DOHH2 (cell line): ENCODE results near the gene EPC1.

Source experiments
- H3F3A ChIP-seq: fragments of 200-600 bp; sonication (generic), shearing (Covaris generic); 2 replicates; pipeline ENCODE4 v1.6.0; 2016; ENCODE audit warnings: antibody characterized with exemption, mild to moderate bottlenecking; ENCODE audit not compliant: control insufficient read depth, insufficient read depth
- H3K27ac ChIP-seq: fragments of 200-600 bp; sonication (generic); 2 replicates; pipeline ENCODE4 v1.5.1; 2014; ENCODE audit warnings: low read depth, mild to moderate bottlenecking, low read length, moderate library complexity
- H3K27me3 ChIP-seq: fragments of 200-600 bp; sonication (generic); 2 replicates; pipeline ENCODE4 v1.6.1; 2014; ENCODE audit warnings: mild to moderate bottlenecking, low read length, mixed read lengths; ENCODE audit not compliant: control insufficient read depth
- H3K36me3 ChIP-seq: fragments of 200-600 bp; sonication (generic); 2 replicates; pipeline ENCODE4 v1.6.1; 2014; ENCODE audit warnings: mild to moderate bottlenecking, low read length, moderate library complexity, mixed read lengths; ENCODE audit not compliant: control insufficient read depth
- H3K4me1 ChIP-seq: fragments of 200-600 bp; sonication (generic); 2 replicates; pipeline ENCODE4 v1.6.1; 2014; ENCODE audit warnings: mild to moderate bottlenecking, low read length, mixed read lengths; ENCODE audit not compliant: control insufficient read depth
- H3K4me2 ChIP-seq: fragments of 200-600 bp; sonication (generic); 2 replicates; pipeline ENCODE4 v1.6.0; 2014; ENCODE audit warnings: mild to moderate bottlenecking, low read length, moderate library complexity
- H3K4me3 ChIP-seq: fragments of 200-600 bp; sonication (generic); 2 replicates; pipeline ENCODE4 v1.5.1; 2014; ENCODE audit warnings: mild to moderate bottlenecking, low read length, mixed read lengths
- H3K79me2 ChIP-seq: fragments of 200-600 bp; sonication (generic); 2 replicates; pipeline ENCODE4 v1.6.1; 2014; ENCODE audit warnings: mild to moderate bottlenecking, low read length, mixed read lengths; ENCODE audit not compliant: control insufficient read depth
- H3K9me2 ChIP-seq: fragments of 200-600 bp; sonication (generic); replicated peaks from 2 replicates; pipeline ENCODE4 v1.6.1; 2014; ENCODE audit warnings: mild to moderate bottlenecking, low read length, mixed read lengths; ENCODE audit not compliant: control insufficient read depth
- H3K9me3 ChIP-seq: fragments of 200-600 bp; sonication (generic); 2 replicates; pipeline ENCODE4 v1.6.1; 2014; ENCODE audit warnings: antibody characterized with exemption, low read length, mixed read lengths; ENCODE audit not compliant: control insufficient read depth, insufficient read depth
- H4K20me1 ChIP-seq: fragments of 200-600 bp; sonication (generic); 2 replicates; pipeline ENCODE4 v1.6.0; 2014; ENCODE audit warnings: low read depth, mild to moderate bottlenecking, antibody characterized with exemption, low read length, moderate library complexity; ENCODE audit not compliant: control insufficient read depth, insufficient read depth
- EZH2phosphoT487 ChIP-seq: fragments of 200-600 bp; sonication (generic); IDR thresholded peaks from 2 replicates; pipeline ENCODE4 v1.6.1; 2017; ENCODE audit warnings: borderline replicate concordance, mild to moderate bottlenecking, antibody characterized with exemption, low read length, moderate library complexity, mixed read lengths
- TF ChIP-seq, protein P1 (sequence below): fragments of 200-600 bp; sonication (generic); IDR thresholded peaks from one replicate; pipeline ENCODE4 v1.5.1; 2014; ENCODE audit warnings: antibody characterized with exemption, mild to moderate bottlenecking, low read depth, low read length; ENCODE audit not compliant: poor library complexity, severe bottlenecking

Gene EPC1

DNA sequence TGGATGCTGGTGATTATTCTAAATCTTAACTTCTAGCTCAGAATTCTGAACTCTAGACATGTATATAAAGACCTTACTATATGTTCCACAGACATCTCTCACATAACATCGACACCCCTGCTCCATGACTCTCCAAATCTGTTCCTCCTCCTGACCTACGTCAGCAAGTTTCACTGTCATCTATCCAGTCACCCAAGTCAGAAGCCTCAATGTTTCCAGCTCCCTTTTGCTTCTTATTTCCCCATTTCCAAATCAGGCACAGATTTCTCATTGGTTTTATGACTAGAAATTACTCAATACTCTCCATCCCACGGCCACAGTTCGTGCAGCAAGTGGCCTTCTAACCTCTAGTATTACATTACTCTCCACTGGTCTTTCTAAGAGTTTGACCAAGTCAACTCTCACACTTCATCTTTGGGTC, 28.5 kb downstream of the EPC1 start:
- peaks cover 13% of the 10 kb centered on the region for H3F3A ChIP-seq
- peak overlapping the region; percentile 61 for H3K4me3 ChIP-seq
- H3K9me2 ChIP-seq, result no peaks in the 10 kb centered on the region
- H3K36me3 ChIP-seq, result peaks cover 20% of the 10 kb centered on the region
- peaks cover 96% of the 10 kb centered on the region for H3K4me1 ChIP-seq
- peak overlapping the region; percentile 82 for H3K27ac ChIP-seq
- no peaks in the 10 kb centered on the region for H3K27me3 ChIP-seq
- TF ChIP-seq, protein P1, sequence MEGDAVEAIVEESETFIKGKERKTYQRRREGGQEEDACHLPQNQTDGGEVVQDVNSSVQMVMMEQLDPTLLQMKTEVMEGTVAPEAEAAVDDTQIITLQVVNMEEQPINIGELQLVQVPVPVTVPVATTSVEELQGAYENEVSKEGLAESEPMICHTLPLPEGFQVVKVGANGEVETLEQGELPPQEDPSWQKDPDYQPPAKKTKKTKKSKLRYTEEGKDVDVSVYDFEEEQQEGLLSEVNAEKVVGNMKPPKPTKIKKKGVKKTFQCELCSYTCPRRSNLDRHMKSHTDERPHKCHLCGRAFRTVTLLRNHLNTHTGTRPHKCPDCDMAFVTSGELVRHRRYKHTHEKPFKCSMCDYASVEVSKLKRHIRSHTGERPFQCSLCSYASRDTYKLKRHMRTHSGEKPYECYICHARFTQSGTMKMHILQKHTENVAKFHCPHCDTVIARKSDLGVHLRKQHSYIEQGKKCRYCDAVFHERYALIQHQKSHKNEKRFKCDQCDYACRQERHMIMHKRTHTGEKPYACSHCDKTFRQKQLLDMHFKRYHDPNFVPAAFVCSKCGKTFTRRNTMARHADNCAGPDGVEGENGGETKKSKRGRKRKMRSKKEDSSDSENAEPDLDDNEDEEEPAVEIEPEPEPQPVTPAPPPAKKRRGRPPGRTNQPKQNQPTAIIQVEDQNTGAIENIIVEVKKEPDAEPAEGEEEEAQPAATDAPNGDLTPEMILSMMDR, result no peak
- TF ChIP-seq EZH2phosphoT487, result no peak
- H3K4me2 ChIP-seq, result peak overlapping the region; percentile 84
- H3K9me3 ChIP-seq, result no peaks in the 10 kb centered on the region
- H3K79me2 ChIP-seq, result peaks cover 99% of the 10 kb centered on the region
- H4K20me1 ChIP-seq, result peaks cover 9% of the 10 kb centered on the region; the same call in 1 of the 2 replicates

DNA sequence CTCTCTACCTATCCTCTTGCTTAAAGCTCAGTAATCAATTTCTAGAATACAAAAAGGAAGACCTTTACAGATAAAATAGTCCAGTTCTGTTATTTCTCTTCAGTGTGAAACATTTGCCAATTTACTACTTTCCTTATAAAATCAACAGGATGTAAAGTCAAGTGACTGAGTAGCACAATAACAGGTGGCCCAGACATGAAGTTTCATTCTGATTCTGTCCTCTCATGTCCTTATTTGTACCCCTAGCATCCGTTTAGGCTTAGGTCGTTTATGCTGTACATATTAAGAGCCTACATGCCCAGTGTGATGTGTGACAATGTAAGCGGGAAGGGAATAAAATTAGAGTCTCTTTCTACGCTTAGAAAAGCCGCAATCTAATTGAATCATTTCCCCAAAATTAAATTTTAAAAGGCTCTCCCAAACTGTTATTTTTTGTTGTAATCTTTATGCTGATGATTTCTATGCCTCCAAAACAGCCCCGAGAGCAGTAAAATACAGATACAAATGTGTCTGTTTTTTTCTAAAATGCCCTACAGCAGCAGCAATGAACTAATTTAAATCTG, 29.1 kb downstream of the EPC1 start:
- no peak for TF ChIP-seq EZH2phosphoT487
- TF ChIP-seq, protein P1, result no peak
- peak overlapping the region; percentile 84 for H3K4me2 ChIP-seq
- peaks cover 13% of the 10 kb centered on the region for H3F3A ChIP-seq
- no peaks in the 10 kb centered on the region for H3K9me2 ChIP-seq
- H3K27me3 ChIP-seq, result no peaks in the 10 kb centered on the region
- peak overlapping the region; percentile 61 for H3K4me3 ChIP-seq
- H3K79me2 ChIP-seq, result peaks cover 99% of the 10 kb centered on the region
- H4K20me1 ChIP-seq, result peaks cover 9% of the 10 kb centered on the region; the same call in 1 of the 2 replicates
- no peaks in the 10 kb centered on the region for H3K9me3 ChIP-seq
- peak overlapping the region; percentile 82 for H3K27ac ChIP-seq
- H3K36me3 ChIP-seq, result peaks cover 23% of the 10 kb centered on the region
- peaks cover 96% of the 10 kb centered on the region for H3K4me1 ChIP-seq

DNA sequence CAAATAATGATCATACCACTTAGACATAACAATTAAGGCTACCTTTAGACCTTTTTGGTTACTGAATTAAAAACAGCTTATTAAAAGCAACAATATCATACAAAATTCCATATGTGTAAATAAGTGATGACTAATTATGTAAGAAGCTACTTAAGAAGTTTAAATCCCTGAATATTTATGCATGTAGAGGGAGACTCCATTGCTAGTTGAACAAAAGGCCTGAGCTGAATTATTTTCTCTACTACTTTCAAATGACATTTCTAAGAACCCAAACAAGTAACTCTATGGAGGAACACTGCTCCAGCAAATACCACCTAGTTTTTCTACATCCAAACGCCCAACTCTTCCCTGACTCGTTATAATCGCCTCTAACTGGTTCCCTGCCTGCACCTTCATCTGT, 31.5 kb downstream of the EPC1 start:
- H3K27me3 ChIP-seq, result no peaks in the 10 kb centered on the region
- peaks cover 33% of the 10 kb centered on the region for H3K36me3 ChIP-seq
- H3K4me3 ChIP-seq, result no peak overlapping the region
- H3K79me2 ChIP-seq, result peaks cover 99% of the 10 kb centered on the region
- H3K4me1 ChIP-seq, result peaks cover 74% of the 10 kb centered on the region
- H3K9me3 ChIP-seq, result no peaks in the 10 kb centered on the region
- H3K27ac ChIP-seq, result no peak overlapping the region
- H3K9me2 ChIP-seq, result no peaks in the 10 kb centered on the region
- no peak for TF ChIP-seq EZH2phosphoT487
- TF ChIP-seq, protein P1, result no peak
- peaks cover 9% of the 10 kb centered on the region; the same call in 1 of the 2 replicates for H4K20me1 ChIP-seq
- H3K4me2 ChIP-seq, result peak overlapping the region; percentile 3; the same call in 1 of the 2 replicates
- H3F3A ChIP-seq, result peaks cover 9% of the 10 kb centered on the region
